ENCODE results near the gene ATAD3B. TPM values are rescaled to one million over a fixed set of nuclear protein-coding genes. Genes with fewer than 3 reads are reported as not detected.

Gene ATAD3B
- total RNA-seq, 1 donor from 2014 or later = 9.5 TPM

- DNase-seq (no peak), ATAC-seq (no peak)
- intact Hi-C loops (cut with micrococcal nuclease) = no loop called here
Observed at GRCh38 chr1:1537626-1538250, 66.2 kb downstream of the ATAD3B start.

- DNase-seq (no peak), ATAC-seq (no peak)
- intact Hi-C loops (cut with micrococcal nuclease) = no loop called here
Observed at GRCh38 chr1:1538334-1538733, 66.8 kb downstream of the ATAD3B start.

GRCh38 chr1:1538989-1539309 is 67.4 kb downstream of the ATAD3B start:
- DNase-seq (no peak), ATAC-seq (no peak)
- intact Hi-C loops (cut with micrococcal nuclease) = no loop called here

- ATAC-seq (peak; percentile 1), DNase-seq (peak; percentile 55)
- intact Hi-C loops (cut with micrococcal nuclease) = no loop called here
Observed at GRCh38 chr1:1539310-1540089, 67.9 kb downstream of the ATAD3B start.

GRCh38 chr1:1540090-1540817 is 68.7 kb downstream of the ATAD3B start, which contains the start of gene TMEM240:
Gene TMEM240 (minus strand): TSS chr1:1540624. CDS start chr1:1540346, 278 bp downstream.
- intact Hi-C loops (cut with micrococcal nuclease) = no loop called here
- peak; percentile 89 for DNase-seq

GRCh38 chr1:1540818-1541628 is 69.5 kb downstream of the ATAD3B start:
- intact Hi-C loops (cut with micrococcal nuclease) = no loop called here
- DNase-seq = no peak
- ATAC-seq = peak; percentile 8

More at GRCh38 chr1:1540090-1540817, 68.7 kb downstream of the ATAD3B start, which contains the start of gene TMEM240:
- ATAC-seq = peak; percentile 73

- intact Hi-C loops (cut with micrococcal nuclease) = no loop called here
- DNase-seq (no peak), ATAC-seq (no peak)
Observed at GRCh38 chr1:1541956-1542765, 70.6 kb downstream of the ATAD3B start.

GRCh38 chr1:1542766-1543705 is 71.5 kb downstream of the ATAD3B start:
- no peak for DNase-seq

GRCh38 chr1:1543706-1544099 is 72.1 kb downstream of the ATAD3B start:
- peak; percentile 93 for DNase-seq
- intact Hi-C loops (cut with micrococcal nuclease) = no loop called here
- ATAC-seq = peak; percentile 75

More at GRCh38 chr1:1542766-1543705, 71.5 kb downstream of the ATAD3B start:
- intact Hi-C loops (cut with micrococcal nuclease) = no loop called here
- peak; percentile 8 for ATAC-seq

GRCh38 chr1:1544544-1544943 is 73.0 kb downstream of the ATAD3B start:
- intact Hi-C loops (cut with micrococcal nuclease) = no loop called here
- ATAC-seq (no peak), DNase-seq (no peak)

Other genes with a start within 250 kb of the ATAD3B start
- gene SDF4, start 239.8 kb upstream of the ATAD3B start, total RNA-seq = 117 TPM
- 7.5 TPM for gene B3GALT6, start 239.5 kb upstream of the ATAD3B start, total RNA-seq
- gene C1QTNF12, start 225.0 kb upstream of the ATAD3B start, total RNA-seq = 0.50 TPM
- gene UBE2J2, start 197.9 kb upstream of the ATAD3B start, total RNA-seq = 39.5 TPM
- 3.0 TPM for gene SCNN1D, start 191.3 kb upstream of the ATAD3B start, total RNA-seq
- gene ACAP3, start 163.8 kb upstream of the ATAD3B start, total RNA-seq = 60.4 TPM
- 11.1 TPM for gene PUSL1, start 163.2 kb upstream of the ATAD3B start, total RNA-seq
- 77.2 TPM for gene INTS11, start 147.1 kb upstream of the ATAD3B start, total RNA-seq
- 112 TPM for gene CPTP, start 147.0 kb upstream of the ATAD3B start, total RNA-seq
- 0.57 TPM for gene TAS1R3, start 140.5 kb upstream of the ATAD3B start, total RNA-seq
- 144 TPM for gene DVL1, start 122.3 kb upstream of the ATAD3B start, total RNA-seq
- gene MXRA8, start 113.2 kb upstream of the ATAD3B start, total RNA-seq = 16.8 TPM
- gene AURKAIP1, start 96.6 kb upstream of the ATAD3B start, total RNA-seq = 268 TPM
- 61.0 TPM for gene CCNL2, start 72.4 kb upstream of the ATAD3B start, total RNA-seq
- gene MRPL20, start 64.5 kb upstream of the ATAD3B start, total RNA-seq = 155 TPM
- 2.1 TPM for gene ANKRD65, start 50.5 kb upstream of the ATAD3B start, total RNA-seq
- 13.5 TPM for gene VWA1, start 36.1 kb upstream of the ATAD3B start, total RNA-seq
- gene ATAD3C, start 22.1 kb upstream of the ATAD3B start, total RNA-seq = 1.9 TPM
- 18.3 TPM for gene ATAD3A, start 40.4 kb downstream of the ATAD3B start, total RNA-seq
- 8.9 TPM for gene TMEM240, start 68.9 kb downstream of the ATAD3B start, total RNA-seq
- gene SSU72, start 103.1 kb downstream of the ATAD3B start, total RNA-seq = 118 TPM
- 3.6 TPM for gene FNDC10, start 128.4 kb downstream of the ATAD3B start, total RNA-seq
- 131 TPM for gene MIB2, start 143.7 kb downstream of the ATAD3B start, total RNA-seq
- gene MMP23B, start 160.4 kb downstream of the ATAD3B start, total RNA-seq = 47.9 TPM
- gene CDK11B, start 187.2 kb downstream of the ATAD3B start, total RNA-seq = 26.1 TPM
- gene SLC35E2B, start 221.0 kb downstream of the ATAD3B start, total RNA-seq = 25.3 TPM